ENCODE results near the gene ZNF644. TPM values are rescaled to one million over a fixed set of nuclear protein-coding genes. Genes with fewer than 3 reads are reported as not detected.

The ZNF644 gene
- total RNA-seq, 1 experiment from 2014 or later: 71.4 TPM

DNA sequence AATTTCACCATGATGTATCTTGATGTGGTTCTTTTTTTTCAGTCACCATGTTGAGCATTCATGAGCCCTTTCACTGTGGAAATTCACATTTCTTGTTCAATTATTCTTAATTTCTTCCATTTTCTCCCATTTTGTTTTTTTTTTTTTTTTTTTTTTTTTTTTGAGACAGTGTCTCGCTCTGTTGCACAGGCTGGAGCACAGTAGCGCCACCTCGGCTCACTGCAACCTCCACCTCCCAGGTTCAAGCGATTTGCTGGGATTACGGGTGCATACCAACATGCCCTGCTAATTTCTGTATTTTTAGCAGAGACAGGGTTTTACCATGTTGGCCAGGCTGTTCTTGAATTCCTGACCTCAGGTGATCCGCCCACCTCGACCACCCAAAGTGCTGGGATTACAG, 14.7 kb downstream of the ZNF644 start:
- ATAC-seq (peak; percentile 72), DNase-seq (ENCODE audit: low spot score) (peak; percentile 23)
- CTCF ChIA-PET: interaction anchor here (0.7 to 2.5 kb wide), 2 partner anchors 9 to 158 kb away, joined by 5 to 10 read pairs; no protein-coding TSS in a partner anchor
- Mint-ChIP-seq H3K27me3 (ENCODE audit: low read depth) (no peaks in the 10 kb centered on the region), H3K4me3 (no peak overlapping the region), H3K4me1 (peaks cover 53% of the 10 kb centered on the region), H3K36me3 (peaks cover 32% of the 10 kb centered on the region), H3K27ac (no peak overlapping the region), H3K9me3 (peaks cover 18% of the 10 kb centered on the region)
- POLR2A ChIA-PET: interaction anchor here (0.7 kb wide), 1 partner anchor 1020 kb away, joined by 10 read pairs; no protein-coding TSS in a partner anchor
- TF ChIP-seq MAX (CRISPR knock-in tag; IDR thresholded peaks at IDR 0.05): no peak
- TF ChIP-seq TCF7 (CRISPR knock-in tag; IDR thresholded peaks at IDR 0.05; ENCODE audit: low read depth): no peak
- no peak for TF ChIP-seq CREB1 (CRISPR knock-in tag; IDR thresholded peaks at IDR 0.05)
- TF ChIP-seq JUN (CRISPR knock-in tag; IDR thresholded peaks at IDR 0.05): no peak
- TF ChIP-seq SMAD3 (CRISPR knock-in tag; IDR thresholded peaks at IDR 0.05; ENCODE audit: borderline replicate concordance): no peak
- no peak for TF ChIP-seq ZNF423 (CRISPR knock-in tag; IDR thresholded peaks at IDR 0.05)
- no peak for TF ChIP-seq RORB (CRISPR knock-in tag; IDR thresholded peaks at IDR 0.05)
- TF ChIP-seq, protein P1, sequence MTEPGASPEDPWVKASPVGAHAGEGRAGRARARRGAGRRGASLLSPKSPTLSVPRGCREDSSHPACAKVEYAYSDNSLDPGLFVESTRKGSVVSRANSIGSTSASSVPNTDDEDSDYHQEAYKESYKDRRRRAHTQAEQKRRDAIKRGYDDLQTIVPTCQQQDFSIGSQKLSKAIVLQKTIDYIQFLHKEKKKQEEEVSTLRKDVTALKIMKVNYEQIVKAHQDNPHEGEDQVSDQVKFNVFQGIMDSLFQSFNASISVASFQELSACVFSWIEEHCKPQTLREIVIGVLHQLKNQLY (CRISPR knock-in tag; IDR thresholded peaks at IDR 0.05): no peak
- no peak for TF ChIP-seq ARID4B (CRISPR knock-in tag; IDR thresholded peaks at IDR 0.05; ENCODE audit: borderline replicate concordance)
- no peak for TF ChIP-seq GTF2I (CRISPR knock-in tag; conservative IDR thresholded peaks at IDR 0.05)
- no peak for TF ChIP-seq ATF2 (CRISPR knock-in tag; IDR thresholded peaks at IDR 0.05; ENCODE audit: borderline replicate concordance, low read depth)
- TF ChIP-seq USF1 (CRISPR knock-in tag; IDR thresholded peaks at IDR 0.05): no peak
- no peak for TF ChIP-seq NFATC4 (CRISPR knock-in tag; IDR thresholded peaks at IDR 0.05)
- no peak for TF ChIP-seq E2F4 (CRISPR knock-in tag; IDR thresholded peaks at IDR 0.05; ENCODE audit: borderline replicate concordance, low read depth)
- TF ChIP-seq CTCF (IDR thresholded peaks at IDR 0.05): no peak

Data from WTC11 (cell line).